Hematopoietic multipotent progenitor cell (in vitro differentiated cells): ENCODE results near the gene FAM217A. TPM values are rescaled to one million over a fixed set of nuclear protein-coding genes. Genes with fewer than 3 reads are reported as not detected.

Experiments used
- DNase-seq, 3 donors: peaks; one replicate each; pipeline ENCODE4 v3.0.0-alpha.2; 2011 to 2015; ENCODE audit warnings: low read depth in 2 of 3, low spot score in 2 of 3
- total RNA-seq: library from RNA; depleted of rRNA; stranded (reverse); fragments of >200 nt; gene quantifications from one replicate; pipeline ENCODE4 v1.2.3, GENCODE V29; 2012

FAM217A gene
- total RNA-seq, 1 donor, result not detected

DNA sequence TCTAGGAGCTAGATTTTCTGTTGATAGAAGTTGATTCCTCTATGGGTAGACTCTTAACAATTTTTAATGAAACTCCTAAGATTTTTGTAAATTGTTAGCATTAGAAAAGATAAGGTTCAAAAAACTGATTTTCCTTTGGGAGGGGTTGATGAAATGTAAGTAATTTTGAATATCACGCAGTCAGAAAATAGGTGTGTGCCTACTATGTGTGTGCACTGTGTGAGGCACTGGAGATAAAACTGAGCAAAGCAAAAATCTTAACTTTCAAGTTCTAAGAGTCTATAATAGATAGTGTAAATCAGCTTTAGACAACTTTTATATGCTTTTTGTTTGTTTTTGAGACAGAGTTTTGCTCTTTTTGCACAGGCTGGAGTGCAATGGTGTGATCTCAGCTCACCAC is 53.3 kb downstream of the FAM217A start:
- DNase-seq, result no peak

DNA sequence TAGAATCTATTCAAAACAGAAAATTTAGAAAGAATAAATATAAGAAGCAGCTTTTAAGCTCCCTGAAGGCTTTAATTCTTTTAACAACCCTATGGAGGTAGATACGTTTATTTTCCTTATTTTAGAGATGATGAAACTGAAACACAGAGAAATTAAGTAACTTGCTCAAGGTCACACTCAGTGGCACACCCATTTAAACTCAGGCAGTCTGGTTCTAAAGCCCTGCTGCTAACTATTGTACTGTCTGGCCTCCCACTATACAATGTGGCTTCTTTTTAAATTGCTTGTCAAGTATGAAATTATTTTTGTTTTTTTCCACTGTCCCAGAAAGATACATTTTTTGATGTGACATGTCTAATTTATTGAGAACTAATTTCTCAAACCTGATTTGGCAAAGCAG is 55.7 kb downstream of the FAM217A start:
- DNase-seq, result no peak

DNA sequence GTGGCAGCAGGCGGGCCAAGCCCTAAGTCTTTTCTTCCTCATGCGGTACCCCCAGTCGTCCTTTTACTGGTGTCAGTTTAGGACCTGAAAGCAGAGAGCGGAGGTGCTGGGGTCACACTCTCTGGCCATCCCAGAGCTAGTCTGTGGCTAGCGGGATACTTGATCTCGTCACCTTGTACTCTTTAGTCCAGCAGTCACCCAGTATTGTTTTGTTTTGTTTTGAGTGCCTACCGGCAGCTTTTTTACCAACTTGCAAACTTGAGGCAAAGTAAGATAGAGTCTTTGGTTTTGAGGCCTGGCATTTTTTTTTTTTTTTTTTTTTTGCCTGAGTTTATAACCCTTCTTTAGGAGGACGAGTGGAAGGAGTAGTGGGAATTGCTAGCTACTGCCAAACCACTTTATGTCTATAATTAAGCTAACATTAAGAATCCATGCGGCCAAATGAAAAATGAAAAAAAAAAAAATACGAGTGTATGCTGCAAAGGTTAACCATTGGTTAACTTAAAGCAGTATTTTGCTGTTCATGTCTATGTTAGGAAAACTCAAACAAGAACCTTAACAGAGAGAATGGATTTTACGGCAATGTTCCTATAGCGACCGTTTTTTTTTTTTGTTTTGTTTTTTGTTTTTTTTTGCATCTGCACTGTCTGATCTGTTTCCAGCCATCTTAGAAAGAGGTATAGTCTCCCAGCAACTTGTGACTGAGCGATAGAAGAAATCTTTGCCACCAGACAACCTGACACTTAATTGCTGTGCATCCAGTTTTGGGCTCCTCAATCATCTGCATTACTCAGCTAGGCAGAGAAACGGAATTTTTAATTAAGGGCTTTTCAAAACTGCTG is 56.9 kb downstream of the FAM217A start:
- peak in 1 of 3 donors; percentile 52 for DNase-seq

DNA sequence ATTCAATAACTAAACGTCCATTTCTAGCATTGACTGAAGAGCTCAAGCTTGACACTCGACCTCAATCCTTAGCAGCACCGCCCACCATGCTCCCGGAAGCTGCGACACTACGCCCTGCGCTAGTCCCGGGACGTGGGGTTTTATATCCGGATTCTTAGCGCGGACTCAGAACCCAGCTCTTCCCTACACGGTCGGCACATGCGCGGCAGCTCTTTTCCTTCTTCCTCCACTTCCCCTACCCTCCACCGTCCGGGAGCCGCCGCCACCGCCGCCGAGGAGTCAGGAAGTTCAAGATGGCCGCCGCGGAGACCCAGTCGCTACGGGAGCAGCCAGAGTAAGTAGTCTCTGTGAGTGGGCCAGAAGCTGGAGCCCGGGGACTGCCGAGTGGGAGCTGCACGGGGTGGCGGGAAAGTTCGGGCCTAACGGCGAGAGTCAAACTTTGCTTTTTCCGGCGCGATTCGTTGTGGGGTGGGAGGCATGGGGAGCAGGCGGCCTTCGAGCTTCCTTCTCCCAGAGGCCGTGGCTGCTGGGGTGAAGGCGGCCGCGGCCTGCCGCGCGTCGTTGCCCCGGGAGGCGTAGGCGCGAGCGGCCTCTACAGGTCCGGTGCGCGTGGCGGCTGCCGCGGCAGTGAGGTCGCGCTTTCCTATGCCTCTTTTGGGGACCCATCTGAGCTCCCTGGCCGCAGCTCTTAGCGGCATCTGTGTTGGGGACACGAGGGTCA is 57.6 kb downstream of the FAM217A start:
- peak; percentile 63 to 91 (median 87) for DNase-seq

DNA sequence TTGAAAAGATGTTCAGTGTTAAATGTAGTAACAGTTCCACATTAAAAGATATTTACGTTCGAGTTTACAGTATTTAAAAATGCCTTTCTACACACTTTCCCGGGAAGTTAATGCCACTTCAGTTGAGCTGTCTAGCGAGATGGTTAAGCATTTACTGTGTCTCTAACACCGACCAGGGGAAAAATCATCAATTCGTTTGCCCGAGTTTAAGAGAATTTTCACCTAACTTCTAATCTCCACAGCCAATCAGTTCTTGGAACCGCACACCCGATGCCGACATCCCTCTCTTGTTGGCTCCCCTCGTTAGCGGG is 58.2 kb downstream of the FAM217A start:
- no peak for DNase-seq

DNA sequence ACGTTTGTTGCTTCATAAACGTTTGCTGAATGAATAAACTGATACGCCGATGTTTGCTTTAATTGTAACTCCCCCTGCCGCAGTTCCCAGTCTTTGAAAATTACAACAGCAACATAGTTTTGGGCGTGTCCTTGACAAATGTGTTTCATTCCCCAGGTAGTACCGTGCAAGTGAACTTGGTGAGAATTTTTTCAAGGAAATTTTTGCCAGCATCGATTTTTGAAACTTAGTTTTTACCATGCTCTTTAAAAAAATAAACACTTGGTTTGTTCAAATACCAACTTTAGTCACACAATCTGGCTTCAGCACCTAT is 60.1 kb downstream of the FAM217A start:
- DNase-seq, result no peak

Other genes starting within 250 kb of the FAM217A start
- 23.2 TPM for gene FAM50B, start 229.8 kb downstream of the FAM217A start, total RNA-seq
- gene ECI2, start 56.4 kb upstream of the FAM217A start, total RNA-seq, result 38.0 TPM